HG03469 (cell line): ENCODE results near the gene CTSC.
"Not testable (repeated sequence)": the region's sequence is repeated elsewhere in the genome, so short reads cannot be mapped to it uniquely, and the experiment has no call there.

Experiments
- ATAC-seq: cut with Tn5 transposase; IDR thresholded peaks from one replicate; pipeline ENCODE4 v1.9.1; 2021; ENCODE audit warnings: mild to moderate bottlenecking, moderate library complexity, moderate number of reproducible peaks; ENCODE audit not compliant: unreplicated experiment

The CTSC gene

DNA sequence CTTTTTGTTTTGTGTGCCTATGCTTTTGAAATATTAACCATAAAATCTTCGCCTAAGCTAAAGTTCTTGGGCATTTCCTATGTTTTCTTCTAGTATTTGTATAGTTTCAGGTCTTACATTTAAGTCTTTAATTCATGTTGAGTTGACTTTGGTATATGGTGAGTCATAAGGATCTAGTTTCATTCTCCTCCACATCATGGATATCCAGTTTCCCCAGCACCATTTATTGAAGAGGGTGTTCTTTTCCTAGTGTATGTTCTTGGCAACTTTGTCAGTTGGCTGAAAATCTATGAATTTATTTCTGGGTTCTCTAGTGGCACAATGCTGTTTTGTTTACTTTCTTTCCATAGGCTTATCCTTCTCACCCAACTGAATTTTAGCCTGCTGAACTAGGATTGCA lies 49.0 kb downstream of the CTSC start:
- ATAC-seq, result no peak

GRCh38 chr11:88284336-88285050 lies 53.0 kb downstream of the CTSC start:
- ATAC-seq, result no peak

DNA sequence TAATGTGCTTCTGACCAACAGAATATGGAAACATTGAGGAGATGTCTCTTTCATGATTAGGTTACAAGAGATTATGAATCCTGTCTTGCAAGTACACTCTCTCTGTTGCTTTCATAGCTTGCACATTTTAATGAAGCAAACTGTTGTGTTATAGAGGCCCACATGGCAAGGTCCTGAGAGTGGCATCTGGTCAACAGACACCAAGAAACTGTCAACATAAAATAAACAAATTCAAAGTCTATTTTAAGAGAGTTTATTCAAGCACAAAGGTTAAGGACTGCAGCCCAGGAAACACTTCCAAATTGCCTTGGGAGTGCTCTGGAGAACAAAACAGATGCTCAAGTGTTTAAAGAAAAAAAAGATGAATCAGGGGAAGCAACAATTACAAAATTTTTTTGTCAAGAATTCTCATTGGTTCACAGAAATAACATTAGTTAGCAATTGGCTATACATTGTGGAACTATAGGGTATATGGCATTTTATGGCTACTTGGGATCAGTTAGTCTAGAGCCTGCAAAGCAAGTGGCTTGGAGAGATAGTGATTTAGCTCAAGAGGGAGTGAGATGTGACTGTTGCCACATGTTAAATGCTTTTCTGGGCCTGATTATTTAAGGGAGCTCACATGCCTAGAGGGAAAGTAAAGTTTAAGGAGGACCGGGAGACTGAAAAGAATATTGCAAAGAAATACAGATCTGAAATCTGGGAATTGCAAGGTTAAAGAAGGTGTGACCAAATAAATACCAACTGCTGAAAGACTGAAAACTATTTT lies 54.6 kb downstream of the CTSC start:
- no peak for ATAC-seq

DNA sequence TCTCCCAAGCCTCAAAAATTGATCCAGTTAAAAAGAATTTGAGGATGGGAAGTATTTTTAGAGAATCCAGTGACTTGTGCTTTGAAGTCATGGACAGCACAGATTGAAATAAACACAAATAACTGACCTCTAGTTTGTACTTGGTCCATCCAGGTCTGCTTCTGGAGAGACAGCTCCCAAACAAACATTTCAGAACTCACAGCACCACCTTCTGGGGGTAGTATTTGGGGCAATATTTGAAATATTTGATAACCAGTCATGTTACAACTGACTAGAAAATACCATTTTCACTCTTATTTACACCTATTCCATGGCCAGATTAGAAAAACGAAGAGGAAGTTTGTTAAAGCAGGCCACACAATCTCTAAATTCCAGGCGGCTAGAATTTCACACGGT lies 56.2 kb downstream of the CTSC start:
- no peak for ATAC-seq

DNA sequence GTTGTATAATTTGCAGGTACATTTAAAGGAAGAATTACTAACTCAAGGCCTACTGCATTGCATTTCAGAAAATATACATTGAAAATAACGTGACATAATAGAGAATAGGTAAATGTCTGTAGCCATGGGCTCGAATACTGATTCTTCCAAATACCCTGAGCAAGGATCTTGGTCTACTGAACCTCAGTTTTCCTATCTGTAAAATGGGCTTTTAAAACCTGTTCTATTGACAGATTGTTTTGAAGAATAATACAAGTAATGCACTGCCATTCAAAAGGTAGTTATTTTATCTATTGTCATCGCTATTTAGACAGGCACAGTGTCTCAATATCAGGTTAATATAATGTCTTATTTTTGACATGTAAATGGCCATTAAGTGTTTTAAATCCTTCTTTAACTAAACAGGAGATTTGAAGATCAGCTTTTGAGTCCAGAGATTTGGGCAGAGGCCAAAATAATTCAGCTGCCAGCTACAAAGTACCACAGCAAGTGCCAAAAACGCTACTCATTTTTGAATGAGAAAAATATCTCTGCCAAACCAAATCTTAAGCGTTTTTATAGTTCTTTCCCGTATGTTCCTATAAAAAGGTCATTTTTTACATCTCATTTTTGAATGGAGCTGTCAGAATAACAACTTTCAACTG lies 56.7 kb downstream of the CTSC start:
- no peak for ATAC-seq

DNA sequence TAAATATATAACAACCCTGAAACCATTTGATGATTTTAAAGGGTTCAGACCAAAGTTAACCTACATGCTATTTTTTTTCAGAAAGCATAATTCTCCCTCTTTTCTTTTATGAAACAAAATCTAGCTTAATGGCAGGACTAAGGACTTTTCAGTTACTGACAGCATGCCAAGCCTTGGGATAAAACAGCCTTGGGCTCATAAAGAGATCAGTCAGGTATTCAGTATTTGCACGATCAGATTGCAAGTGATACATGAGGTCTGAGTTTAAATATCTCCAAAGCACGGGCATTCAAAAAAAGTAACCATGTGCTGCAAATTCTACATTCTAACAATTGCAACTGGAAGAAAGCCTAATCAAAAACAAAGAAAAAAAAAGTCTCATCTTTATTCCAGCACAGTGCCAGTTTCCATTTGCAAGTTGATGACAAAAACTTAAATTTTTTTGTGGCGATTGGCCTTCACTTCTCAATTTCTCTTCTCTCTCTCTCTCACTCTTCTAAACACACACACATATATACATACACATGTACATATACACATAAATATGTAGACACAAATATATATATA lies 60.1 kb downstream of the CTSC start:
- no peak for ATAC-seq

DNA sequence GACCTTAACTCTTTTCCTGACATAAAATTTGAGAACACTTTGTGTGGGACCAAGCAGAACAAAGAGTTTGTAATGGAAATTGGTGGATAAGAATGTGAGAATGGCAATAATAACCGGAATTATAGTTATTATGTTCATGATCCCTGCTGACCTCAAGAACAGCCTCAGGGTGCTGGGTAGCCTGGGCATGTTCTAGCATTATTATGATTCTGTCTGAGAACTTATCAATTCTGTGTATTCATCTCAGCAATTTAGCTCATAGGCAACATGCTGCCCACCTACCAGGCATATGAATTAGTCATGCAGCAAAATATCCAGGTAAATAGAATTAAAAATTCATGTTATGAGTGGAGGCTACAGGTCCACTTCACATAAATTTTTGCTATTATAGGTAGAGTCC lies 61.9 kb downstream of the CTSC start:
- no peak for ATAC-seq

- ATAC-seq, result no peak
Observed at GRCh38 chr11:88266919-88267318, 70.6 kb downstream of the CTSC start.

GRCh38 chr11:88266157-88266556 lies 71.4 kb downstream of the CTSC start:
- no peak for ATAC-seq

DNA sequence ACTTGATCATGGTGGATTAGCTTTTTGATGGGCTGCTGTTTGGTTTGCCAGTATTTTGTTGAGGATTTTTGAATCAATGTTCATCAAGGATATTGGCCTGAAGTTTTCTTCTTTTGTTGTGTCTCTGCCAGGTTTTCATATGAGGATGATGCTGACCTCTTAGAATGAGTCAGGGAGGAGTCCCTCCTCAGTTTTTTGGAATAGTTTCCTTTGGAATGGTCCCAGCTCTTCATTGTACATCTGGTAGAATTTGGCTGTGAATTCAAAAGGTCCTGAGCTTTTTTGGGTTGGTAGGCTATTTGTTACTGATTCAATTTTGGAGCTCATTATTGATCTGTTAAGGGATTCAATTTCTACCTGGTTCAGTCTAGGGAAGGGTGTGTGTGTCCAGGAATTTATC lies 78.1 kb downstream of the CTSC start:
- no peak for ATAC-seq

DNA sequence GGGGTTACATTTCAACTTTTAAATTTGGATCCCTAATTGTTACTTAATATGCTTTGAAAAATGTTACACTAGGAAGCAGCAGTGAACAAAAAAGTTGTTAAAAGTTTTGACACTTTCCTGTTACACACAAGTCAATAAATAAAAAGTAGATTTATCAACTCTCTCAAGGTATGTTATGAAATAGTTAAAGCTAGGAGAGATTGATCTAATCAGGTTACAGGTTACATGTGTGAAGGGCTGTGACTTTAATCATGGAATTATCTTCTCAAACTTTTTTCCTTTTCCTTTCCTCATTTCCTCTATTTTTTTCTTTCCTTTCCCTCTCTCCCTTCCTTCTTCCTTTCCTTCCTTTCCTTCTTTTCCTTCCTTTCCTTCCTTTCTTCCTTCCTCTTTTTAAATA lies 85.3 kb downstream of the CTSC start:
- ATAC-seq, result no peak

- no peak for ATAC-seq
Observed at GRCh38 chr11:88250566-88251242, 86.8 kb downstream of the CTSC start.

DNA sequence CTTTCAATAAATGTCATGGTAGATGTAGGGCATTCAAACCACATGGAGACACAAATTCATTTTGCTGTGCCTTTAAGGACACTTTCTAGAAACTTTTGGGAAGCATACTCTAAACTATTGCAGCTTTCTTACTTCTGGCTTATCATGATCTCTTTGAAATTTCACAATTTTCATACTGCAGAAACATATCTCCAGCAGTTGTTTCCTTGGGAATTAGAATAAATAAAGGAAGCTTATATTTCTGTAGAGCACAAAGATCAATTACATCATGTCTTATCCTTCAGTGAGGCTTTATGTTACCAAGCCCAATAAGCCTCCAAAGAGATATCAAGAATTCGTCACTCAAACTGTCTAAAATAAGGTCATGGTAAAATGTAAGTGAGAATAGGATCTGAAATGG lies 87.8 kb downstream of the CTSC start:
- no peak for ATAC-seq

DNA sequence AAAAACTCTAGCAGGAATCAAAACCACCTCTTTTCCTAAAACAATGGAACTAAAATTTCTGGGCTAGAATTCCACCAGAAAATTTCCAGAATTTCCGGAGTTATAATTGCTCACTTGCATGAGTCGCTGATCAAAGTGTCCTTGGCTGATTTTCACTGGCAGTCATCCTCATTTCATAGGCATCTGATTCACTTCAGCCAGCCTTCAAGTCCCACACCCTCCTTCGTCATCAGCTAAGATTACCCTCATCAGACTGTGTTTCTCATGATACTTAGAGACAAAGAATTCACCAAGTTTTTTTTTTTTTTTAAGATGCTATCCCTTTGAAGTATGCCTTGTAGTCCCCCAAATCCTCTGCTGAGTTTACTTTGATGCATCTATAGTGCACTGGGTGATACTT lies 90.8 kb downstream of the CTSC start:
- no peak for ATAC-seq

DNA sequence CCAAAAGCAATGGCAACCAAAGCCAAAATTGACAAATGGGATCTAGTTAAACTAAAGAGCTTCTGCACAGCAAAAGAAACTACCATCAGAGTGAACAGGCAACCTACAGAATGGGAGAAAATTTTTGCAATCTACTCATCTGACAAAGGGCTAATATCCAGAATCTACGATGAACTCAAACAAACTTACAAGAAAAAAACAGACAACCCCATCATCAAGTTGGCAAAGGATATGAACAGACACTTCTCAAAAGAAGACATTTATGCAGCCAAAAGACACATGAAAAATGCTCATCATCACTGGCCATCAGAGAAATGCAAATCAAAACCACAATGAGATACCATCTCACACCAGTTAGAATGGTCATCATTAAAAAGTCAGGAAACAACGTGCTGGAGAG lies 92.0 kb downstream of the CTSC start:
- not testable (repeated sequence) for ATAC-seq
